Natural killer cell (primary cell): ENCODE measurements around the gene TAOK2. TPM values are rescaled to one million over a fixed set of nuclear protein-coding genes. Genes with fewer than 3 reads are reported as not detected.

Experiments
- ATAC-seq, 3 donors: fragments of 150-1000 bp in 2 of 3; fragments of 200-7000 bp in 1 of 3; cut with Tn5 transposase; 1 replicate in 1 of 3; 2 replicates in 2 of 3; pipeline ENCODE4 v1.10.0; 2021; ENCODE audit warnings: mild to moderate bottlenecking in 2 of 3, moderate library complexity in 2 of 3
- DNase-seq, 2 donors: peaks; one replicate each; pipeline versions ENCODE4 v3.0.0 to v3.0.0-alpha.2; 2013 to 2021; ENCODE audit warnings: mixed read lengths in 1 of 2
- H3K27ac ChIP-seq: one replicate; pipeline ENCODE4 v1.5.1; 2013; ENCODE audit warnings: mild to moderate bottlenecking, low read length
- H3K27me3 ChIP-seq: one replicate; pipeline ENCODE4 v1.6.1; 2013; ENCODE audit warnings: low read length; ENCODE audit not compliant: control insufficient read depth, insufficient read depth
- H3K36me3 ChIP-seq: one replicate; pipeline ENCODE4 v1.6.1; 2013; ENCODE audit warnings: low read length; ENCODE audit not compliant: control insufficient read depth, insufficient read depth
- H3K4me1 ChIP-seq: one replicate; pipeline ENCODE4 v1.6.1; 2013; ENCODE audit warnings: low read length; ENCODE audit not compliant: control insufficient read depth, insufficient read depth
- H3K4me3 ChIP-seq: one replicate; pipeline ENCODE4 v1.5.1; 2013; ENCODE audit warnings: low read length
- H3K9me3 ChIP-seq: one replicate; pipeline ENCODE4 v1.6.1; 2013; ENCODE audit warnings: low read length; ENCODE audit not compliant: control insufficient read depth, insufficient read depth
- H3K27ac Mint-ChIP-seq, 2 donors: one replicate each; pipeline ENCODE4 v1.8.0; 2022; ENCODE audit warnings: mild to moderate bottlenecking in 2 of 2, mixed read lengths in 2 of 2, moderate library complexity in 1 of 2
- H3K27me3 Mint-ChIP-seq, 2 donors: one replicate each; pipeline ENCODE4 v1.8.0; 2022; ENCODE audit warnings: low read depth in 2 of 2, mixed read lengths in 2 of 2
- H3K36me3 Mint-ChIP-seq: one replicate; pipeline ENCODE4 v1.8.0; 2022; ENCODE audit warnings: mixed read lengths
- H3K4me1 Mint-ChIP-seq, 2 donors: one replicate each; pipeline ENCODE4 v1.8.0; 2022; ENCODE audit warnings: mixed read lengths in 2 of 2
- H3K4me3 Mint-ChIP-seq: one replicate; pipeline ENCODE4 v1.8.0; 2022; ENCODE audit warnings: mild to moderate bottlenecking, moderate library complexity, mixed read lengths
- H3K9me3 Mint-ChIP-seq, 2 donors: one replicate each; pipeline ENCODE4 v1.8.0; 2022; ENCODE audit warnings: mixed read lengths in 2 of 2
- WGBS: methylation state at CpG from one replicate; pipeline ENCODE4 v1.1.7; 2013; ENCODE audit warnings: missing lambda C conversion rate; ENCODE audit not compliant: insufficient coverage; 5-methylcytosine and 5-hydroxymethylcytosine counted together
- intact Hi-C: fragments of 100-400 bp; cut with micrococcal nuclease; formaldehyde crosslinking; loops from one replicate; pipeline ENCODE4 v1.14.2; 2022
- total RNA-seq, 4 donors: library from RNA; stranded (reverse); fragments of 120-200 nt in 1 of 4; gene quantifications; one replicate each; pipeline versions ENCODE4 v1.2.3 to v1.2.4, GENCODE V29; 2013 to 2022
- TF ChIP-seq, protein P1 (sequence below): fragments of 200-600 bp; IDR thresholded peaks from one replicate; pipeline ENCODE4 v1.8.0; 2022; ENCODE audit warnings: antibody characterized with exemption

Gene TAOK2
- total RNA-seq, 3 donors from 2014 or later (not counting 1 experiment from before 2014, with no cell fraction given), result 35.3 to 42.8 (median 41.5) TPM

DNA sequence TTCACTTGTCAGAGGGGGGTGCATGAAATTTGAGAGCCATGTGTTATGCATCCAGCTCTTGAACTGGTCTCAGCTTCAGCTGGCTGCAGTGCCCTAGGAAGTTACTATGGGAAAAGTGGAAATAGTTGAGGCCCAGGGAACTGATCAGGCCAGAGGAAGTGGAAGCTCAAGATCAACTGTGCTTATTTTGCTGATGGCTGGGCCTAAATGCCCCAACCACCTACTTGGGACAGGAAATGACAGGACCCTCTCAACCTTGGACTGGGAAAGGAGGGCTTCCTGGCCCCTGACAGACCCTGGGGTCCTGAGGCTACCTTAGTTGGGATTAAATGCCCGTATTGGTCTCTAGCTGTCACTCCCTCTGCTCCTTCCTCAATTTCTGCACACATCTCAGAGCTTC is 1.2 kb upstream of the TAOK2 start:
- Histone ChIP-seq H3K4me3 (no peak overlapping the region), H3K27ac (peak overlapping the region; percentile 28)
- H3K27ac Mint-ChIP-seq, result peak overlapping the region; percentile 64 to 96

DNA sequence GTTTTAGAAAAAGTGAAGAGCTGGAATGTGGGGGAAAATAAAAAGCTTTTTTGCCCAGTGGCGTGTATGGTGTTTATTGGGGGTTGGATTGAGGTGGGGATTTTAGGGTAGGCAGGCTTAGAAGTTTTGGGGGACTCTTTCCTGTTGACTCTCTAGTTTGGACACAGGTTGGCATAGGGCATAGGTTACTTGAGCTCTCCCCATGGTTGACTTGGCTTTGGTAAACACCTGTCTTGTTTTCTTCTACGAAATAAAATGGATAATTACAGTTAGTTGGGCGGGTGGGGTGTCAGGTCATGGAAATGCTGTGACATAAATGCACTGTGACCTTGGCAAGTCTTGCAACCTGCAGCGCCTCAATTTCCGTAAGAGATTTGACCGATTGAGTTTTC is 680 bp upstream of the TAOK2 start:
- intact Hi-C loops, result loop anchor here (1.0 to 5.0 kb wide), 4 partner anchors 12 to 166 kb away; partner anchors contain the start of genes INO80E, KCTD13 and MAZ
- 86% methylated on average over 6 of the region's 6 CpGs for WGBS
- peak overlapping the region; percentile 27 for H3K27ac ChIP-seq

More for the DNA sequence above, 1.2 kb upstream of the TAOK2 start:
- Mint-ChIP-seq H3K4me1 (peaks cover 32 to 49% of the 10 kb centered on the region in 2 donors), H3K27me3 (no peaks in the 10 kb centered on the region), H3K4me3 (peak overlapping the region; percentile 95), H3K36me3 (peaks cover 8% of the 10 kb centered on the region), H3K9me3 (no peaks in the 10 kb centered on the region)
- Histone ChIP-seq H3K27me3 (no peaks in the 10 kb centered on the region), H3K9me3 (no peaks in the 10 kb centered on the region), H3K4me1 (peaks cover 30% of the 10 kb centered on the region), H3K36me3 (peaks cover 8% of the 10 kb centered on the region)
- TF ChIP-seq, protein P1, sequence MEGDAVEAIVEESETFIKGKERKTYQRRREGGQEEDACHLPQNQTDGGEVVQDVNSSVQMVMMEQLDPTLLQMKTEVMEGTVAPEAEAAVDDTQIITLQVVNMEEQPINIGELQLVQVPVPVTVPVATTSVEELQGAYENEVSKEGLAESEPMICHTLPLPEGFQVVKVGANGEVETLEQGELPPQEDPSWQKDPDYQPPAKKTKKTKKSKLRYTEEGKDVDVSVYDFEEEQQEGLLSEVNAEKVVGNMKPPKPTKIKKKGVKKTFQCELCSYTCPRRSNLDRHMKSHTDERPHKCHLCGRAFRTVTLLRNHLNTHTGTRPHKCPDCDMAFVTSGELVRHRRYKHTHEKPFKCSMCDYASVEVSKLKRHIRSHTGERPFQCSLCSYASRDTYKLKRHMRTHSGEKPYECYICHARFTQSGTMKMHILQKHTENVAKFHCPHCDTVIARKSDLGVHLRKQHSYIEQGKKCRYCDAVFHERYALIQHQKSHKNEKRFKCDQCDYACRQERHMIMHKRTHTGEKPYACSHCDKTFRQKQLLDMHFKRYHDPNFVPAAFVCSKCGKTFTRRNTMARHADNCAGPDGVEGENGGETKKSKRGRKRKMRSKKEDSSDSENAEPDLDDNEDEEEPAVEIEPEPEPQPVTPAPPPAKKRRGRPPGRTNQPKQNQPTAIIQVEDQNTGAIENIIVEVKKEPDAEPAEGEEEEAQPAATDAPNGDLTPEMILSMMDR, result no peak
- WGBS, result 100% methylated on average over 1 of the region's 1 CpG
- intact Hi-C loops, result loop anchor here (5.0 kb wide), 1 partner anchor 165 kb away; the partner anchor contains the start of gene MAZ
- DNase-seq, result no peak
- ATAC-seq, result no peak

DNA sequence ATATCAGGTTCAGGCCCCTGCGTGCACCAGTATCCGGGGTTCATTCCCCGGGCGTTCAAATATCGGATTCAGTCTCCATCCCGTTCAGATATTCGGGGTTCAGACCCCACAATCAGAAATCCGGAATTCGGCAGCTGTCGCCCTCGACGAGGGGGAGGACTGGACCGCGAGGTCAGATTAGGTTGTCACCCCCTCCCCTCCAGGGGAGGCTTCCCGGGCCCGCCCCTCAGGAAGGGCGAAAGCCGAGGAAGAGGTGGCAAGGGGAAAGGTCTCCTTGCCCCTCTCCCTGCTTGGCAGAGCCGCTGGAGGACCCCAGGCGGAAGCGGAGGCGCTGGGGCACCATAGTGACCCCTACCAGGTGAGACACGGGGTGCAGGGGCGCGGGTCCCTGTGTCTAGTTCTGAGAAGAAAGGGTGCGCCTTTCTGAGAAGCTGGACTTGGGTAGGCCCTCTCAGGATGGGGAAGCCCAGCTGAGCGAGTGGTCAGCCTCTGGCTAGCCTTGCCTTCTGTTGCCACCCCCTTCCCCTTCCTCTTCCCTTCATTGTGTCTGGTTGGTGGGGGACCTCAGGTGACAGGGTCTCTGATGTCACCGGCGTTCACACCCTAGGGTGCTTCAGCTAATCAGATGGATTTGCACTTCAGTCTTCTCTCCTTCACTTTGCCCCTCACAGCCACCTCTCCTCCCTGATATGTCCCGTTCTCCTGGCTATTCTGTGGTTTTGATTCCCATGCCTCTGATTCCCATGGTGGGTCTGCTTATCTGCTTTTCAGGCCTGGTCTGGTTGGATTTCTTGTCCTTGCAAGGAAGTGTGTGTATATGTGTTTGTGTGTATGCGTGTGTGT is 844 bp downstream of the TAOK2 start:
- Histone ChIP-seq H3K27ac (peak overlapping the region; percentile 71), H3K9me3 (no peaks in the 10 kb centered on the region), H3K36me3 (peaks cover 16% of the 10 kb centered on the region), H3K4me1 (peaks cover 30% of the 10 kb centered on the region), H3K27me3 (no peaks in the 10 kb centered on the region), H3K4me3 (peak overlapping the region; percentile 84)
- DNase-seq, result peak in 1 of 2 donors; percentile 53
- Mint-ChIP-seq H3K36me3 (no peaks in the 10 kb centered on the region), H3K27me3 (no peaks in the 10 kb centered on the region), H3K27ac (peak overlapping the region; percentile 64 to 96), H3K4me1 (peaks cover 26 to 52% of the 10 kb centered on the region in 2 donors), H3K9me3 (no peaks in the 10 kb centered on the region), H3K4me3 (peak overlapping the region; percentile 95)
- WGBS, result 2% methylated on average over 29 of the region's 31 CpGs
- TF ChIP-seq, protein P1, result no peak
- peak in 2 of 3 donors; percentile 7 to 9 for ATAC-seq
- intact Hi-C loops, result loop anchor here (5.0 kb wide), 1 partner anchor 167 kb away; the partner anchor contains the start of gene MAZ

More for the DNA sequence above, 680 bp upstream of the TAOK2 start:
- Histone ChIP-seq H3K4me3 (no peak overlapping the region), H3K4me1 (peaks cover 30% of the 10 kb centered on the region), H3K27me3 (no peaks in the 10 kb centered on the region), H3K9me3 (no peaks in the 10 kb centered on the region), H3K36me3 (peaks cover 8% of the 10 kb centered on the region)
- H3K27me3 Mint-ChIP-seq, result no peaks in the 10 kb centered on the region
- no peak for DNase-seq
- peak overlapping the region; percentile 95 for H3K4me3 Mint-ChIP-seq
- no peak for ATAC-seq
- no peaks in the 10 kb centered on the region for H3K9me3 Mint-ChIP-seq
- peaks cover 8% of the 10 kb centered on the region for H3K36me3 Mint-ChIP-seq
- peak overlapping the region; percentile 64 to 96 for H3K27ac Mint-ChIP-seq
- TF ChIP-seq, protein P1, result no peak
- H3K4me1 Mint-ChIP-seq, result peaks cover 32 to 52% of the 10 kb centered on the region in 2 donors
